PC-3 (cell line): Measurements from ENCODE around the gene STARD10.

ENCODE experiments used
- EZH2 ChIP-seq: fragments of 300-600 bp; sonication (generic); IDR thresholded peaks from one replicate; pipeline ENCODE4 v1.6.1; 2017; ENCODE audit warnings: antibody characterized with exemption, mild to moderate bottlenecking, low read length; ENCODE audit not compliant: unreplicated experiment
- EZH2phosphoT487 ChIP-seq: fragments of 300-600 bp; sonication (generic); IDR thresholded peaks from 2 replicates; pipeline ENCODE4 v1.6.1; 2018; ENCODE audit warnings: mild to moderate bottlenecking, antibody characterized with exemption, low read length, borderline replicate concordance
- TF ChIP-seq, protein P1 (sequence below): fragments of 300-600 bp; sonication (generic); conservative IDR thresholded peaks from 2 replicates; pipeline ENCODE4 v1.5.1; 2017; ENCODE audit warnings: antibody characterized with exemption, low read depth, mild to moderate bottlenecking, low read length

DNA sequence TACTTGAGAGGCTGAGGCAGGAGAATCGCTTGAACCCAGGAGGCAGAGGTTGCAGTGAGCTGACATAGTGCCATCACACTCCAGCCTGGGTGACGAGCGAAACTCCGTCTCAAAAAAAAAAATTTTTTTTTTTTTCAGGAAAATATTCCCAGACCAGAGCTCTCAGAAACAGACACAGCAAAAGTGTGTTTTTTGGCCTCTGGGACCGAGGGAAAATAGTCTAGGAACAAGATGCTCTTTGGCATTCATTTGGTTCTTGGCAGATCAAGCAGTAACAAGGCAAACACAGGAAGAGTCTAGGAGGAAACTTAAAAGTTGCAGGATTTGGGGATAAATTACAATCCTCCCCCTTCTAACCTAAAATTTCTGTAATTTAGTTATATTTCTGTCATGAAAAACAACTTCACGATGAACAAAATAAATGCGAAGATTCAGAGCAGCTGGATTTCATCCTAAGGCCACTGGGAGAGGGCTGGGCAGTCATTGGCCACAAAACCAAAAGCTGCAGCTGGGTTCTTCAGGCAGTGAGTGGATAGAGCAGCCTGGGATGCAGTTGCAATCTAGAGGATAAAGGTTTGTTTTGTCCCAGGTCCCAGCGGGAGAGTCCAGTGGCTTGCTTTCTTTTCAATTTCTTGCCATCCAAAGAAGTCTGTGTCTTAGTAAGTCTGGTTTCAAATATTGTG lies 40.1 kb upstream of the STARD10 start:
- TF ChIP-seq, protein P1, sequence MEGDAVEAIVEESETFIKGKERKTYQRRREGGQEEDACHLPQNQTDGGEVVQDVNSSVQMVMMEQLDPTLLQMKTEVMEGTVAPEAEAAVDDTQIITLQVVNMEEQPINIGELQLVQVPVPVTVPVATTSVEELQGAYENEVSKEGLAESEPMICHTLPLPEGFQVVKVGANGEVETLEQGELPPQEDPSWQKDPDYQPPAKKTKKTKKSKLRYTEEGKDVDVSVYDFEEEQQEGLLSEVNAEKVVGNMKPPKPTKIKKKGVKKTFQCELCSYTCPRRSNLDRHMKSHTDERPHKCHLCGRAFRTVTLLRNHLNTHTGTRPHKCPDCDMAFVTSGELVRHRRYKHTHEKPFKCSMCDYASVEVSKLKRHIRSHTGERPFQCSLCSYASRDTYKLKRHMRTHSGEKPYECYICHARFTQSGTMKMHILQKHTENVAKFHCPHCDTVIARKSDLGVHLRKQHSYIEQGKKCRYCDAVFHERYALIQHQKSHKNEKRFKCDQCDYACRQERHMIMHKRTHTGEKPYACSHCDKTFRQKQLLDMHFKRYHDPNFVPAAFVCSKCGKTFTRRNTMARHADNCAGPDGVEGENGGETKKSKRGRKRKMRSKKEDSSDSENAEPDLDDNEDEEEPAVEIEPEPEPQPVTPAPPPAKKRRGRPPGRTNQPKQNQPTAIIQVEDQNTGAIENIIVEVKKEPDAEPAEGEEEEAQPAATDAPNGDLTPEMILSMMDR: no peak
- TF ChIP-seq EZH2phosphoT487 (no peak), EZH2 (no peak)
